Stimulated activated CD4-positive, alpha-beta T cell treated with anti-CD3 and anti-CD28 coated beads, Interleukin-12 subunit alpha, Interleukin-12 subunit beta, amount 100 ng/mL, for 48 hours (primary cell): ENCODE measurements around the gene VSIG10.
"Not testable (repeated sequence)": the region's sequence is repeated elsewhere in the genome, so short reads cannot be mapped to it uniquely, and the experiment has no call there.

Source experiments
- DNase-seq, 3 donors: peaks; one replicate each; pipeline ENCODE4 v3.0.0-alpha.2; 2020; ENCODE audit warnings: low read depth in 2 of 3, low spot score in 1 of 3

The VSIG10 gene, protein sequence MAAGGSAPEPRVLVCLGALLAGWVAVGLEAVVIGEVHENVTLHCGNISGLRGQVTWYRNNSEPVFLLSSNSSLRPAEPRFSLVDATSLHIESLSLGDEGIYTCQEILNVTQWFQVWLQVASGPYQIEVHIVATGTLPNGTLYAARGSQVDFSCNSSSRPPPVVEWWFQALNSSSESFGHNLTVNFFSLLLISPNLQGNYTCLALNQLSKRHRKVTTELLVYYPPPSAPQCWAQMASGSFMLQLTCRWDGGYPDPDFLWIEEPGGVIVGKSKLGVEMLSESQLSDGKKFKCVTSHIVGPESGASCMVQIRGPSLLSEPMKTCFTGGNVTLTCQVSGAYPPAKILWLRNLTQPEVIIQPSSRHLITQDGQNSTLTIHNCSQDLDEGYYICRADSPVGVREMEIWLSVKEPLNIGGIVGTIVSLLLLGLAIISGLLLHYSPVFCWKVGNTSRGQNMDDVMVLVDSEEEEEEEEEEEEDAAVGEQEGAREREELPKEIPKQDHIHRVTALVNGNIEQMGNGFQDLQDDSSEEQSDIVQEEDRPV

DNA sequence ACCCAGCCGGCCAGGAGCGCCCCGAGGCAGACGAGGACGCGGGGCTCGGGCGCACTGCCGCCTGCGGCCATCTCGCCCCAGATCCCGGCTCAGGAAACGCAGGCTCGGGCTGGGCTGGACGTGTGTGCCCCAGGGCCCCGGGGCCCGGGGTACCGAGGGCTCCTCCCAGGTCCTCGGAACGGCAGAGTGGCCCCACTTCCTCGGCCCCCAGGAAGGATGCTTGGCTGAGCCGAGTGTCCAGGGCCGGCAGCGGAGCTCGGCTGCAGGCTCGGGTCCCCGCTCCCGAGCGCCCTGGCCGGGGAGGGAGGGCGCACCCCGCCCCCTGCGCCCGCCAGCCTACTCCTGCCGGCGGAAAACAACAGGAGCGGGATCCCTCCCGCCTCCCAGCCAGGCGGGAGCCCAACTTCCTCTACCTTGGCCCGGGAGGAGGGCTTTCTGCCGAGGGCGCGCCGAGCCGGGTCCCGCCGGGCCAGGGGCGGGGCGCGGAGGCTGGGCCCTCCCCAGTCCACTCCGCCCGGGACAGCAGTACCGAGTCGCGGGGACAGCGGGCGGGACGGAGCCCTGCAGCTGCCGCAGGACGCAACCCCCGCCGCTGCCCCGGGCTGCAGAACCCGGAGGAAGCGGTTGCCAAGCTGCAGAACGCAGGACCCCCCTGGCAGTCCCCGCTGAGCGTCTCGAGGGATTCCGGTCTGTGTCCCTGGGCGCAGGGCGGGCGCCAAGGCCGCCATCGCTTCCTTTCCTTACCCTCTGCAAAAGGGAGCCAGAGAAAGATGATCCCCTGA is at the start of gene VSIG10:
Gene VSIG10, minus strand, starts transcription at position 411 of the 782 bp plus-strand sequence. Its CDS starts 340 bp downstream, at position 71.
- peak in 2 of 3 donors; percentile 1 to 19 for DNase-seq

GRCh38 chr12:118151755-118152154 is 47.9 kb upstream of the VSIG10 start:
- no peak for DNase-seq

DNA sequence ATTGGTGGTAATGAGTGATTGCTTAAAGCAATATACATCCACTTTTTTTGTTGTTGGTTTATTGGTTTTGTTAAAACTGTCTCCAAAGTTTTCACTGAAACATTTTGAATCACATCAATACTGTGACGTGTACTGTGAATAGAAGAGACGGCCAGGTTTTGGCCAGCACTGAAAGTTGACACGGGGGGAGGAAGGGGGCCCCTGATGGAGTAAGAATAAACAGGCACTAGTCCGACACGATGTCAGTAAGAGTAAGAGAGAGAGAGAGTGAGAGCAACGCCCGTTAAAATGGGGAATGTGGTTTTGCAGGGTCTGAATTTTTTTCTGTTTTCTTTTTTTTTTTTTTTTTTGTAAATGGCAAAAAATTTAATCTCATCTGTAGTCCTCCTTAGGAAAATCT is 46.8 kb upstream of the VSIG10 start:
- no peak for DNase-seq

GRCh38 chr12:118148287-118148686 is 44.5 kb upstream of the VSIG10 start:
- DNase-seq: no peak

DNA sequence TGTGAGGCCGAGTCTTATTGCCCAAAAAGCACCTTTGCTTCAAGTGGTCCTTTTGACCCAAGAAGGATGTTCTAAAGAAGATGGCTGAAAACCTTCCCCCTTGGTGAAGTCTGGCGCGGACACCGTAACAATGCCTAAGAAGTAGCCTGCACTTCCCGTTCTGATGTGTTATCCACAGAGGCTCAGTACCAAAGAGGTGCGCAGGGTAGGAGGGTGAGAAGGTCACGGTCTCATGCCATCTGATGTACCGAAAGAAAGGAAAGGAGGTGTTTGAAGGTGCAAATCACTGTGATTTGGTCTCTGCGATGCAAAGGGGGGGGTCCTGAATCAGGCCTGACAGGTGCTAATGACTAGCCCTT is 42.0 kb upstream of the VSIG10 start:
- no peak for DNase-seq

GRCh38 chr12:118145113-118145797 is 41.4 kb upstream of the VSIG10 start:
- no peak for DNase-seq

DNA sequence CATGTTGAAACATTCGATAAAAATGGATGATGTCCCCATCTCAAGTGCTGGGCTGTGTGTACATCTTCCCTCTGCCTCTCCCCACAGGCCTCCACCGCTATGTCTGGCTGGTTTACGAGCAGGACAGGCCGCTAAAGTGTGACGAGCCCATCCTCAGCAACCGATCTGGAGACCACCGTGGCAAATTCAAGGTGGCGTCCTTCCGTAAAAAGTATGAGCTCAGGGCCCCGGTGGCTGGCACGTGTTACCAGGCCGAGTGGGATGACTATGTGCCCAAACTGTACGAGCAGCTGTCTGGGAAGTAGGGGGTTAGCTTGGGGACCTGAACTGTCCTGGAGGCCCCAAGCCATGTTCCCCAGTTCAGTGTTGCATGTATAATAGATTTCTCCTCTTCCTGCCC is 40.7 kb upstream of the VSIG10 start:
- DNase-seq: no peak

DNA sequence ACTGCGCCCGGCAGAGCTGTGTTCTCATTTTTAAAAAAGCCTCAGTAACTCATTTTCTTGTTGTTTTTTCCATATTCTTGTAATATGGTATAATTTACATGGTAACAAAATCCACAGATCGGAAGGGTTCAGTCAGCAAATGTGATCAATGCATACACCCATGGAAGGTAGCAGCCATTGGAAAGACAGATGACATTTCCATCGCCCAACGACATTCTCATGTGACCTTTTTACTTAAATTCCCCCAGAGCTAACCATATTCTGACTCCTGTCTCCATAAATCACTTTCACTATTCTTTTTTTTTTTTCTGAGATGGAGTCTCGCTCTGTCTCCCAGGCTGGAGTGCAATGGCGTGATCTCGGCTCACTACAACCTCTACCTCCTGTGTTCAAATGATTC is 37.0 kb upstream of the VSIG10 start:
- no peak for DNase-seq

DNA sequence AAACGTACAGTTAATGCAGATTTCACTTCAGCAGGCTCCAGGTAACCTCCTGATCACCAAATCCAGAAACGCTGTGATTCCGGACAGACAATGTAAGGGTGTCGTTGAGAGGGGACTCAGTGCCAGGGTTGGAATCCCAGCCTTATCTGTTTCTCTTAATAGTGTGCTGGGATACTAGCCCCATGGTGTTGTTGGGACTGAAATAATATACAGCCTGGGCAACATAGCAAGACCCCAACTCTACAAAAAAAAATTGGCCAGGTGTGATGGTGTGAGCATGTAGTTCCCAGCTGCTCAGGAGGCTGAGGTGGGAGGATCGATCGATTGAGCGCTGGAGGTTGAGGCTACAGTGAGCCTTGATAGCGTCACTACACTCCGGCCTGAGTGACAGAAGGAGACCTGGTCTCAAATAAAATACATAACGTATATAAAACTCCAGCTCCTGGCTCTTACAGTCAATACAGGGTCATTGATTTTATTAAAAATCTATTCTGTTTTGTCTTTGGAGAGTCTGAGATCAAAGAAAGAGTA is 33.4 kb upstream of the VSIG10 start:
- no peak for DNase-seq

GRCh38 chr12:118136559-118137003 is 32.8 kb upstream of the VSIG10 start:
- DNase-seq: peak; percentile 13 to 28 (median 24)

GRCh38 chr12:118135788-118136558 is 32.2 kb upstream of the VSIG10 start, which contains the start of gene PEBP1:
Gene PEBP1, plus strand, starts transcription at chr12:118136124. Its CDS starts 86 bp downstream, at chr12:118136210.
- peak; percentile 91 to 93 (median 91) for DNase-seq

- DNase-seq: not testable (repeated sequence)
Measured at GRCh38 chr12:118129436-118129835, 25.6 kb upstream of the VSIG10 start.

DNA sequence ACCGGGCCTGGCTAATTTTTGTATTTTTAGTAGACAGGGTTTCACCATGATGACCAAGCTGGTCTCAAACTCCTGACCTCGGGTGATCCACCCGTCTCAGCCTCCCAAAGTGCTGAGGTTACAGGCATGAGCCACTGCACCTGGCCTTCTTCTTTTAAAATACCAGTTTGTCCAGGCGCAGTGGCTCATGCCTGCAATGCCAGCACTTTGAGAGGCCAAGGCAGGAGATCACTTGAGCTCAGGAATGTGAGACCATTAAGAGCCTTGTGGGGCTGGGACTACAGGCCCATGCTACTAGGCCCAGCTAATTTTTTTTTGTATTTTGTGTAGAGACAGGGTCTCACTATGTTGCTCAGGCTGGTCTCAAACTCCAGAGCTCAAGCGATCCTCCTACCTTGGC is 24.1 kb upstream of the VSIG10 start:
- no peak for DNase-seq

GRCh38 chr12:118126119-118126757 is 22.4 kb upstream of the VSIG10 start:
- DNase-seq: no peak

DNA sequence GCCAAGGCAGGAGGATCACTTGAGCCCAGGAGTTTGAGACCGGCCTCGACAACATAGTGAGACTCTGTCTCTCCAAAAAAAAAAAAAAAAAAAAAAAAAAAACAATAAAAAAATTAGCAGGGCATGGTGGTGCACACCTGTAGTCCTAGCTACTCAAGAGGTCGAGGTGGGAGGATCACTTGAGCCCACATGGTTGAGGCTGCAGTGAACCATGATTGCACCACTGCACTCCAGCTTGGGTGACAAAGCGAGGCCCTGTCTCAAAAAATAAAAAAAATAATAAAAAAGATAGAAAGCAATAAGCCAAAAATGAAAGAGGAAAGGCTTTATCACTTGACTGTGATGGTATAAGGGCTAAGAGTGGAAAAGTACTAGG is 21.9 kb upstream of the VSIG10 start:
- DNase-seq: no peak

DNA sequence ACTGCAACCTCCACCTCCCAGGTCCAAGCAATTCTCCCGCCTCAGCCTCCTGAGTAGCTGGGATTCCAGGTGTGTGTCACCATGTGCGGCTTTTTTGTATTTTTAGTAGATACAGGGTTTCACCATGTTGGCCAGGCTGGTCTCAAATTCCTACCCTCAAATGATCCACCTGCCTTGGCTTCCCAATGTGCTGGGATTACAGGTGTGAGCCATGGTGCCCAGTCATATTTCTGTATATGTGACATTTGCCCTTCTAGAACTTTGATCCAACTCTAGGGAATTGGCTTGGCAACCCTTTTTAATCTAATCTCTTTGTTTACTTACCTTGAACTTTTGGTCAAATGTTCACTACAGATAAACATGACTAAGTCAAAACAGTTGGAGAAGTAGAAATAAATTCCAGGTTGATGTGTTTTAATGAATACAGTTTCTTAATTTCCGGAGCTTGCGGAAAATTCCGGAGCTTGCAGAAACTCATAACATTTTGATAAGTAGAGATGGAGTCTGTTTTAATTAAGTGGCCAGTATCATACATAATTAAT is 20.6 kb upstream of the VSIG10 start:
- no peak for DNase-seq

- no peak for DNase-seq
Measured at GRCh38 chr12:118122264-118122663, 18.5 kb upstream of the VSIG10 start.

GRCh38 chr12:118120579-118121363 is 17.0 kb upstream of the VSIG10 start:
- peak; percentile 38 to 67 (median 56) for DNase-seq

GRCh38 chr12:118119449-118119879 is 15.7 kb upstream of the VSIG10 start:
- no peak for DNase-seq
